ENCODE data around the gene GALK1.

The GALK1 gene

DNA sequence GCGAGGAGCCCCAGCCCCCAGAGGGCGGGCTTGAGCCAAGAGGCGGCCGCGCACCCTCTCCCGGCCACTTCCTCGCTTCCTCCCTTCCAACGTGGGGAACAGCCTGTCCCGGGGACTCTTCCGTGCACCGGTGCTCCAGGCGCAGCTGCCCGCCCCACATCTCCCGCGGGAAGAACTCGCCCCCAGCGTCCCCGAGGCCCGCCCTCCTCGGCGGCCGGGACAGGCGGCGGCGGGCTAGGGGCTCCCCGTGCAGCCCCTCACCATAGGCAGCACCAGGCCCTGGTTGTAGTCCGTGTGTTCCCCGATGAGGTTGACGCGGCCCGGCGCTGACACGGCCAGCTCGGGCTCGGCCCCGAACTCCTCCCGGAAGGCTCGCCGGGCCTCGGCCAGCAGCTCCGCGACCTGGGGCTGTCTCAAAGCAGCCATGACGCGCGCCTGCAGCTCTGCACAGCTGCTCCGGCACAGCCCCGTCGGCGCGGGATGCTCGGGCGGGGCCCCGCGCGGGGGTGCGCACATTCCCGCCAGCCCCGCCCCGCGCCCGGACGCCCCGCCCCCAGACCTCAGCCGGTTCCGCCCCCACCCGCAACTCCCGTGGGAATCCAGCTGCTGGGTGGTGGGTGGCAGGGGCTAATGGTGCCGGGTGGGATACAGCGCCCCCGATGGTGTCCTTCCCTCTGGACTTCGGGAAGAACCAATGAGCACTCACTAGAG is at the start of gene GALK1:
Gene GALK1 (minus strand): TSS at position 482 of the 711 bp plus-strand sequence. CDS start 56 bp downstream, at position 426.
- Histone ChIP-seq H3F3A (ENCODE audit: insufficient read depth) (0 out of 2 replicates have a peak, but pooled peaks cover 4% of the 10 kb centered on the region), H3K9ac (ENCODE audit: low read length) (peak within 1 kb of the TSS; percentile 61), H3K36me3 (ENCODE audit: low read length) (no peaks in the 10 kb centered on the region), H2AFZ (ENCODE audit: low read depth, low read length, severe bottlenecking) (peak within 1 kb of the TSS; percentile 97), H3K4me3 (ENCODE audit: insufficient read depth, low read length, poor library complexity, severe bottlenecking) (peak within 1 kb of the TSS; percentile 60), H3K9me3 (ENCODE audit: insufficient read depth, low read length) (no peaks in the 10 kb centered on the region), H3K27ac (ENCODE audit: low read depth, low read length) (no peak within 1 kb of the TSS), H3K9me2 (replicated peaks; ENCODE audit: insufficient read depth, low read length) (no peaks in the 10 kb centered on the region), H3K79me2 (ENCODE audit: insufficient read depth, low read length) (no peaks in the 10 kb centered on the region), H3K27me3 (ENCODE audit: low read length) (no peaks in the 10 kb centered on the region), H4K20me1 (ENCODE audit: low read depth, low read length) (no peaks in the 10 kb centered on the region), H3K4me2 (ENCODE audit: low read depth, low read length, poor library complexity, severe bottlenecking) (peak within 1 kb of the TSS; percentile 81)
- TF ChIP-seq EZH2phosphoT487 (conservative IDR thresholded peaks at IDR 0.05; ENCODE audit: low read length), result no peak
- TF ChIP-seq, protein P1, sequence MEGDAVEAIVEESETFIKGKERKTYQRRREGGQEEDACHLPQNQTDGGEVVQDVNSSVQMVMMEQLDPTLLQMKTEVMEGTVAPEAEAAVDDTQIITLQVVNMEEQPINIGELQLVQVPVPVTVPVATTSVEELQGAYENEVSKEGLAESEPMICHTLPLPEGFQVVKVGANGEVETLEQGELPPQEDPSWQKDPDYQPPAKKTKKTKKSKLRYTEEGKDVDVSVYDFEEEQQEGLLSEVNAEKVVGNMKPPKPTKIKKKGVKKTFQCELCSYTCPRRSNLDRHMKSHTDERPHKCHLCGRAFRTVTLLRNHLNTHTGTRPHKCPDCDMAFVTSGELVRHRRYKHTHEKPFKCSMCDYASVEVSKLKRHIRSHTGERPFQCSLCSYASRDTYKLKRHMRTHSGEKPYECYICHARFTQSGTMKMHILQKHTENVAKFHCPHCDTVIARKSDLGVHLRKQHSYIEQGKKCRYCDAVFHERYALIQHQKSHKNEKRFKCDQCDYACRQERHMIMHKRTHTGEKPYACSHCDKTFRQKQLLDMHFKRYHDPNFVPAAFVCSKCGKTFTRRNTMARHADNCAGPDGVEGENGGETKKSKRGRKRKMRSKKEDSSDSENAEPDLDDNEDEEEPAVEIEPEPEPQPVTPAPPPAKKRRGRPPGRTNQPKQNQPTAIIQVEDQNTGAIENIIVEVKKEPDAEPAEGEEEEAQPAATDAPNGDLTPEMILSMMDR (IDR thresholded peaks at IDR 0.05; ENCODE audit: insufficient read depth, low read length, poor library complexity, severe bottlenecking), result peak; percentile 55

DNA sequence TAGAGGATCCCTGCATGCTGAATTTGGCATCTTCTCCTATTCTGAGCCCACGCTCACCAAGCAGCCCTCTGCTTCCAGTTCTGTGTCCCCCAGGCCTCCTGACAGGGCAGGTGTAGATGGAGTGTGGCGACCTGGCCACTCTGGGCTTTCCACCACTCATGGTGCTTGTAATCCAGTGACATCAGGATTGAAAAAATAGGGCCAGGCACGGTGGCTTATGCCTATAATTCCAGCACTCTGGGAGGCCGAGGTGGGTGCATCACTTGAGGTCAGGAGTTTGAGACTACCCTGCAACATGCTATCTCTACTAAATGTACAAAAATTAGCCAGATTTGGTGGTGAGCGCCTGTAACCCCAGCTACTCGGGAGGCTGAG is 49.0 kb upstream of the GALK1 start:
- TF ChIP-seq, protein P1 (IDR thresholded peaks at IDR 0.05; ENCODE audit: insufficient read depth, low read length, poor library complexity, severe bottlenecking), result no peak
- no peak for TF ChIP-seq EZH2phosphoT487 (conservative IDR thresholded peaks at IDR 0.05; ENCODE audit: low read length)
- Histone ChIP-seq H3K9ac (ENCODE audit: low read length) (no peak overlapping the region), H3K27ac (ENCODE audit: low read depth, low read length) (no peak overlapping the region)

DNA sequence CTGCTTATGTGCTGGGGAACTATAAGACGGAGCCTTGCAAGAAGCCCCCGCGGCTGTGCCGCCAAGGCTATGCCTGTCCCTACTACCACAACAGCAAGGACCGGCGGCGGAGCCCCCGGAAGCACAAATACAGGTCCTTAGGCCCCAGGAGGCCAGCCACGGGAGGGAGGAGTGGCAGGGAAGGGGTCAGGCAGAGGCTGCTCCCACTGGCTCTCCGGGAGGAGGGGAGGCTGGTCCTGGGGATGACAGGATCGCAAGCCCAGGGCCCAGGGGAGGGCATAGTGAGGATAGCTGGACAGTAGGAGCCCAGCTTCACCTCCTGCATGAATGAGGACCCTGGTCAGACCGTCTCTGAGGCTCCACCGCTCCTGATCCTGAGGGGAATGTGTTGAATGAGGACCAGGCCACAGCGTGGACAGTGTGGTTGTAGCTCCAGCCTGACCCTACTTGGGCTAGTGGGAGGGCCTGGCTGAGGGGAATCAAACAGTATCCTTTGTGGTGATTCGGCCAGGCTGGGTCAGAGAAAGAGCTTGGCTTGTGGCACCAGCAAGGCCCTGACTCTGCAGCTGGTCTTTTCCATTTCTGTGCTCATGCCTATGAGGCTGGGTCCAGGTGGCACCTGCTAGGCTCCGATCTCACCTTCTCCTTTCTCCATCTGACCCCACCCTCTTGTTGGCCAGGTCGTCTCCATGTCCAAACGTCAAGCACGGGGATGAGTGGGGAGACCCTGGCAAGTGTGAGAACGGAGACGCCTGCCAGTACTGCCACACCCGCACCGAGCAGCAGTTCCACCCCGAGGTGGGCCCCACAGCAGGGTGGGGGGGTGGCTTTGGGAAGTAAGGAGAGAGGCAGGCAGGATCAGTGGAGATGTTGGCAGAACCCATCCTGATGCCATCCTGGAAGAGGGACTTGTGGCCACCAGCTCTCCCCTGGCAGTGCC is 48.4 kb upstream of the GALK1 start:
- H3K9me2 ChIP-seq (replicated peaks; ENCODE audit: insufficient read depth, low read length), result no peaks in the 10 kb centered on the region
- H3K36me3 ChIP-seq (ENCODE audit: low read length), result no peaks in the 10 kb centered on the region
- H3K4me3 ChIP-seq (ENCODE audit: insufficient read depth, low read length, poor library complexity, severe bottlenecking), result no peak overlapping the region
- H3K9me3 ChIP-seq (ENCODE audit: insufficient read depth, low read length), result no peaks in the 10 kb centered on the region
- H3K27ac ChIP-seq (ENCODE audit: low read depth, low read length), result no peak overlapping the region
- H3F3A ChIP-seq (ENCODE audit: insufficient read depth), result no peaks in the 10 kb centered on the region
- TF ChIP-seq EZH2phosphoT487 (conservative IDR thresholded peaks at IDR 0.05; ENCODE audit: low read length), result no peak
- TF ChIP-seq, protein P1 (IDR thresholded peaks at IDR 0.05; ENCODE audit: insufficient read depth, low read length, poor library complexity, severe bottlenecking), result no peak
- H3K4me2 ChIP-seq (ENCODE audit: low read depth, low read length, poor library complexity, severe bottlenecking), result no peak overlapping the region
- no peaks in the 10 kb centered on the region for H3K27me3 ChIP-seq (ENCODE audit: low read length)
- H3K79me2 ChIP-seq (ENCODE audit: insufficient read depth, low read length), result no peaks in the 10 kb centered on the region
- no peaks in the 10 kb centered on the region for H4K20me1 ChIP-seq (ENCODE audit: low read depth, low read length)
- H2AFZ ChIP-seq (ENCODE audit: low read depth, low read length, severe bottlenecking), result no peak overlapping the region
- no peak overlapping the region for H3K9ac ChIP-seq (ENCODE audit: low read length)

More for the DNA sequence above, 49.0 kb upstream of the GALK1 start:
- no peaks in the 10 kb centered on the region for H3K36me3 ChIP-seq (ENCODE audit: low read length)
- H3K4me3 ChIP-seq (ENCODE audit: insufficient read depth, low read length, poor library complexity, severe bottlenecking), result no peak overlapping the region
- no peaks in the 10 kb centered on the region for H3K79me2 ChIP-seq (ENCODE audit: insufficient read depth, low read length)
- H3K4me2 ChIP-seq (ENCODE audit: low read depth, low read length, poor library complexity, severe bottlenecking), result no peak overlapping the region
- H4K20me1 ChIP-seq (ENCODE audit: low read depth, low read length), result no peaks in the 10 kb centered on the region
- no peak overlapping the region for H2AFZ ChIP-seq (ENCODE audit: low read depth, low read length, severe bottlenecking)
- H3F3A ChIP-seq (ENCODE audit: insufficient read depth), result no peaks in the 10 kb centered on the region
- H3K9me2 ChIP-seq (replicated peaks; ENCODE audit: insufficient read depth, low read length), result no peaks in the 10 kb centered on the region
- H3K27me3 ChIP-seq (ENCODE audit: low read length), result no peaks in the 10 kb centered on the region
- H3K9me3 ChIP-seq (ENCODE audit: insufficient read depth, low read length), result no peaks in the 10 kb centered on the region

Data from SU-DHL-6 (cell line).